WTC11 (cell line): ENCODE measurements around the gene SSH2. TPM values are rescaled to one million over a fixed set of nuclear protein-coding genes. Genes with fewer than 3 reads are reported as not detected.

Source experiments
- ATAC-seq: fragments of 200-7000 bp; cut with Tn5 transposase; 2 replicates; pipeline ENCODE4 v1.10.0; 2021; ENCODE audit warnings: mild to moderate bottlenecking, moderate library complexity
- CTCF ChIA-PET: fragments of 300-600 bp; sonication (Branson Sonifier 250); formaldehyde crosslinking; loops from one replicate; lab custom pipeline; 2021; ENCODE audit warnings: antibody characterized with exemption; lab: Charles Lee
- POLR2A ChIA-PET: fragments of 350-600 bp; sonication (Branson Sonifier 250); formaldehyde crosslinking; loops from one replicate; lab custom pipeline; 2021; ENCODE audit warnings: antibody characterized with exemption; lab: Charles Lee
- DNase-seq: peaks from one replicate; pipeline ENCODE4 v3.0.0; 2021; ENCODE audit warnings: low spot score
- H3K27ac Mint-ChIP-seq: 2 replicates; pipeline ENCODE4 v1.8.0; 2021; ENCODE audit warnings: mixed read lengths
- H3K27me3 Mint-ChIP-seq: 2 replicates; pipeline ENCODE4 v1.8.0; 2021; ENCODE audit warnings: low read depth, mild to moderate bottlenecking, moderate library complexity, mixed read lengths
- H3K36me3 Mint-ChIP-seq: 2 replicates; pipeline ENCODE4 v1.8.0; 2021; ENCODE audit warnings: mixed read lengths
- H3K4me1 Mint-ChIP-seq: 2 replicates; pipeline ENCODE4 v1.8.0; 2022; ENCODE audit warnings: mixed read lengths
- H3K4me3 Mint-ChIP-seq: 2 replicates; pipeline ENCODE4 v1.8.0; 2021; ENCODE audit warnings: mild to moderate bottlenecking, moderate library complexity, mixed read lengths
- H3K9me3 Mint-ChIP-seq: 2 replicates; pipeline ENCODE4 v1.8.0; 2021; ENCODE audit warnings: mixed read lengths
- ARID4B ChIP-seq: sonication (generic); formaldehyde crosslinking; IDR thresholded peaks from 2 replicates; pipeline ENCODE4 v1.8.0; 2023; ENCODE audit warnings: missing genetic modification reagents, mild to moderate bottlenecking, borderline replicate concordance
- ATF6 ChIP-seq: sonication (generic); formaldehyde crosslinking; IDR thresholded peaks from 2 replicates; pipeline ENCODE4 v1.8.1; 2023; ENCODE audit warnings: mild to moderate bottlenecking, missing genetic modification reagents
- ELF4 ChIP-seq: sonication (generic); formaldehyde crosslinking; IDR thresholded peaks from 2 replicates; pipeline ENCODE4 v1.8.1; 2022; ENCODE audit warnings: low read depth, mild to moderate bottlenecking, moderate library complexity, missing genetic modification reagents
- ETV6 ChIP-seq: sonication (generic); formaldehyde crosslinking; IDR thresholded peaks from 2 replicates; pipeline ENCODE4 v1.8.1; 2022; ENCODE audit warnings: mild to moderate bottlenecking, missing genetic modification reagents
- FOXP1 ChIP-seq: sonication (generic); formaldehyde crosslinking; IDR thresholded peaks from 2 replicates; pipeline ENCODE4 v1.8.0; 2022; ENCODE audit warnings: missing genetic modification reagents, mild to moderate bottlenecking, moderate library complexity, borderline replicate concordance
- FOXP4 ChIP-seq: sonication (generic); formaldehyde crosslinking; IDR thresholded peaks from 2 replicates; pipeline ENCODE4 v1.8.0; 2022; ENCODE audit warnings: mild to moderate bottlenecking, missing genetic modification reagents
- GTF2I ChIP-seq: fragments of 250-450 bp; sonication (Bioruptor Pico); conservative IDR thresholded peaks from 2 replicates; pipeline ENCODE4 v1.4.0; 2021; ENCODE audit warnings: mild to moderate bottlenecking
- OVOL2 ChIP-seq: fragments of 250-450 bp; sonication (Bioruptor Pico); IDR thresholded peaks from 2 replicates; pipeline ENCODE4 v1.9.0; 2021; ENCODE audit warnings: mild to moderate bottlenecking, borderline replicate concordance
- PRDM15 ChIP-seq: sonication (generic); formaldehyde crosslinking; IDR thresholded peaks from 2 replicates; pipeline ENCODE4 v1.8.0; 2022; ENCODE audit warnings: missing genetic modification reagents
- PRRX2 ChIP-seq: fragments of 250-450 bp; sonication (Bioruptor Pico); IDR thresholded peaks from 2 replicates; pipeline ENCODE4 v1.8.0; 2021; ENCODE audit warnings: mild to moderate bottlenecking
- SOX15 ChIP-seq: fragments of 250-450 bp; sonication (Bioruptor Pico); IDR thresholded peaks from 2 replicates; pipeline ENCODE4 v1.9.0; 2021; ENCODE audit warnings: mild to moderate bottlenecking
- TCF7 ChIP-seq: sonication (generic); formaldehyde crosslinking; IDR thresholded peaks from 2 replicates; pipeline ENCODE4 v1.8.0; 2022; ENCODE audit warnings: mild to moderate bottlenecking, low read depth, missing genetic modification reagents, moderate library complexity
- ZBTB21 ChIP-seq: sonication (generic); formaldehyde crosslinking; IDR thresholded peaks from 2 replicates; pipeline ENCODE4 v1.8.1; 2023; ENCODE audit warnings: mild to moderate bottlenecking, missing genetic modification reagents, borderline replicate concordance
- ZNF263 ChIP-seq: sonication (generic); formaldehyde crosslinking; IDR thresholded peaks from 2 replicates; pipeline ENCODE4 v1.8.1; 2022; ENCODE audit warnings: low read depth, mild to moderate bottlenecking, moderate library complexity, missing genetic modification reagents
- ZNF281 ChIP-seq: sonication (generic); formaldehyde crosslinking; IDR thresholded peaks from 2 replicates; pipeline ENCODE4 v1.8.0; 2023; ENCODE audit warnings: mild to moderate bottlenecking, missing genetic modification reagents
- ZNF425 ChIP-seq: fragments of 250-450 bp; sonication (Bioruptor Pico); conservative IDR thresholded peaks from 2 replicates; pipeline ENCODE4 v1.9.0; 2021; ENCODE audit warnings: mild to moderate bottlenecking
- total RNA-seq: library from RNA; stranded (reverse); gene quantifications from 3 replicates; pipeline ENCODE4 v1.2.3, GENCODE V29; 2021

The SSH2 gene
- total RNA-seq, 1 experiment from 2014 or later = 14.3 TPM

GRCh38 chr17:29577001-29577370 is 353.0 kb downstream of the SSH2 start:
- POLR2A ChIA-PET = no interaction called here
- CTCF ChIA-PET = interaction anchor here (0.7 to 7.5 kb wide), 8 partner anchors 11 to 62 kb away, joined by 3 to 65 read pairs (median 3); partner anchors contain the start of gene ANKRD13B
- Mint-ChIP-seq H3K36me3 (peaks cover 28% of the 10 kb centered on the region), H3K27me3 (no peaks in the 10 kb centered on the region), H3K9me3 (no peaks in the 10 kb centered on the region), H3K27ac (no peak overlapping the region), H3K4me3 (no peak overlapping the region), H3K4me1 (peaks cover 8% of the 10 kb centered on the region)
- no peak for DNase-seq
- TF ChIP-seq ZNF281 (CRISPR knock-in tag) (no peak), PRDM15 (CRISPR knock-in tag) (no peak), TCF7 (no peak), FOXP4 (CRISPR knock-in tag) (no peak), ARID4B (CRISPR knock-in tag) (no peak), ETV6 (no peak), GTF2I (no peak), ZNF263 (CRISPR knock-in tag) (no peak), ELF4 (no peak), FOXP1 (no peak), ATF6 (CRISPR knock-in tag) (no peak), PRRX2 (CRISPR knock-in tag) (no peak), ZNF425 (no peak), OVOL2 (no peak), SOX15 (CRISPR knock-in tag) (no peak), ZBTB21 (no peak)
- no peak for ATAC-seq
